HG03060 (cell line): ENCODE measurements around the gene DONSON.

Source experiments
- ATAC-seq: cut with Tn5 transposase; IDR thresholded peaks from one replicate; pipeline ENCODE4 v1.9.1; 2021; ENCODE audit warnings: low read depth, moderate number of reproducible peaks; ENCODE audit not compliant: unreplicated experiment

Gene DONSON

GRCh38 chr21:33562389-33562788 is 26.1 kb downstream of the DONSON start:
- ATAC-seq: no peak

DNA sequence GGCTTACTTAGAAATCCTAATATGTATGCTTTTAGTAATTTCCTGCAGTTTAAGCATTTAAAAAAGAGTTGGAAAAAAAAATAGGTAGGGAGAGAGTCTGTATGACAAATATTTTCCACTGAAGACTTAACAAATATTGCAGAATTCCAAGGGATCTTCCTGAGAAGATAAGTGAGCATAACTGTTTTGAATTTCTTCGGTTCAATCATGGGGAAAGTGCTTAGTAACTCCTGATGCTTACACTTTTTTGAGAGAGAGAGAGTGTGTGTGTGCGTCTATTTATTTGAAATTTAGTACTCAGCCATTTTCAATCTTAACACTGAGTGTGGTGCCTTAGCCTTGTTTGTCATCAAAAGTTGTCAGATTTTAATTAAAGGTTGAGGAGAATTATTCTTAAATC is 27.1 kb downstream of the DONSON start:
- ATAC-seq: no peak

GRCh38 chr21:33560965-33561364 is 27.5 kb downstream of the DONSON start:
- no peak for ATAC-seq

GRCh38 chr21:33559813-33560212 is 28.7 kb downstream of the DONSON start:
- ATAC-seq: no peak

DNA sequence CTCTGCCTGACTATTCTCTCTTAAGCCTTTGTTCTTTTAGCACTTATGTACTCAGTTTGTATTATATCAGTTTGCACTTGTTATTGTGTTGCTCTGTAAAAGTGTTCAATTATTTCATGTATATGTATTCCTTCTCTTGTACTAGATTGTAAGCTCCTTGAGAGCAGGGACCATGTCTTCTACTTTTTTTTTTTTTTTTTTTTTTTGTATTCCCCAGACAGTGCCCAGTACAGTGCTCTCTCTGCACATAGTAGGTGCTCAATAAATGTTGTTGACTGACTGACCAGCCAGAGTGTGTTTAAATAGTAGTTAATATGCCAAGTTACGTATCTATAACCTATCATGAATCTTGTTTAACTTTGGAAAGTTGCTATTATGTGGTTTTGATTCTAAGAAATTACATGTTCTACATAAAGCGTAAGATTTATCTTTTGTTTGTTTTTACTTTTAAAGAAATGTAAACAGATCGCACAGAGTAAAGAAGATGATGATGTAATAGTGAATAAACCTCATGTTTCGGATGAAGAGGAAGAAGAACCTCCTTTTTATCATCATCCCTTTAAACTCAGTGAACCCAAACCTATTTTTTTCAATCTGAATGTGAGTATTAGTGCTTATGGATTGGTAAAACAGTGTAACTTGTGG is 29.6 kb downstream of the DONSON start:
- no peak for ATAC-seq

- ATAC-seq: no peak
Observed at GRCh38 chr21:33557447-33557846, 31.0 kb downstream of the DONSON start.

GRCh38 chr21:33554982-33555344 is 33.5 kb downstream of the DONSON start:
- ATAC-seq: no peak

DNA sequence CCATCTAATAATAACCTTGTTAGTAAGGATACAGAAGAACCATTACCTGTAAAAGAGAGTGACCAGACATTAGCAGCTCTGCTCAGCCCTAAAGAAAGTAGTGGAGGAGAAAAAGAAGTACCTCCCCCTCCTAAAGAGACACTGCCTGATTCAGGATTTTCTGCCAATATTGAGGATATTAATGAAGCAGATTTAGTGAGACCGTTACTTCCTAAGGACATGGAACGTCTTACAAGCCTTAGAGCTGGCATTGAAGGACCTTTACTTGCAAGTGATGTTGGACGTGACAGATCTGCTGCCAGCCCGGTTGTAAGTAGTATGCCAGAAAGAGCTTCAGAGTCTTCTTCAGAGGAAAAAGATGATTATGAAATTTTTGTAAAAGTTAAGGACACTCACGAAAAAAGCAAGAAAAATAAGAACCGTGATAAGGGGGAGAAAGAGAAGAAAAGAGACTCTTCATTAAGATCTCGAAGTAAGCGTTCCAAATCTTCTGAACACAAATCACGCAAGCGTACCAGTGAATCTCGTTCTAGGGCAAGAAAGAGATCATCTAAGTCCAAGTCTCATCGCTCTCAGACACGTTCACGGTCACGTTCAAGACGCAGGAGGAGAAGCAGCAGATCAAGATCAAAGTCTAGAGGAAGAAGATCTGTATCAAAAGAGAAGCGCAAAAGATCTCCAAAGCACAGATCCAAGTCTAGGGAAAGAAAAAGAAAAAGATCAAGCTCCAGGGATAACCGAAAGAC is 34.1 kb downstream of the DONSON start:
- no peak for ATAC-seq

GRCh38 chr21:33552999-33553598 is 35.4 kb downstream of the DONSON start:
- ATAC-seq: no peak

DNA sequence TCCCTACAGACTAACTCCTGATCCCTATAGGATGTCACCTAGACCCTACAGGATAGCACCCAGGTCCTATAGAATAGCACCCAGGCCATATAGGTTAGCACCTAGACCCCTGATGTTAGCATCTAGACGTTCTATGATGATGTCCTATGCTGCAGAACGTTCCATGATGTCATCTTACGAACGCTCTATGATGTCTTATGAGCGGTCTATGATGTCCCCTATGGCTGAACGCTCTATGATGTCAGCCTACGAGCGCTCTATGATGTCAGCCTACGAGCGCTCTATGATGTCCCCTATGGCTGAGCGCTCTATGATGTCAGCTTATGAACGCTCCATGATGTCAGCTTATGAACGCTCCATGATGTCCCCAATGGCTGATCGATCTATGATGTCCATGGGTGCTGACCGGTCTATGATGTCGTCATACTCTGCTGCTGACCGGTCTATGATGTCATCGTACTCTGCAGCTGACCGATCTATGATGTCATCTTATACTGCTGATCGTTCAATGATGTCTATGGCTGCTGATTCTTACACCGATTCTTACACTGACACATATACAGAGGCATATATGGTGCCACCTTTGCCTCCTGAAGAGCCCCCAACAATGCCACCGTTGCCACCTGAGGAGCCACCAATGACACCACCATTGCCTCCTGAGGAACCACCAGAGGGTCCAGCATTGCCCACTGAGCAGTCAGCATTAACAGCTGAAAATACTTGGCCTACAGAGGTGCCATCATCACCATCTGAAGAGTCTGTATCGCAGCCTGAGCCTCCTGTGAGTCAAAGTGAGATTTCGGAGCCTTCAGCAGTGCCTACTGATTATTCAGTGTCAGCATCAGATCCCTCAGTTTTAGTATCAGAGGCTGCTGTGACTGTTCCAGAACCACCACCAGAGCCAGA is 36.1 kb downstream of the DONSON start:
- no peak for ATAC-seq

DNA sequence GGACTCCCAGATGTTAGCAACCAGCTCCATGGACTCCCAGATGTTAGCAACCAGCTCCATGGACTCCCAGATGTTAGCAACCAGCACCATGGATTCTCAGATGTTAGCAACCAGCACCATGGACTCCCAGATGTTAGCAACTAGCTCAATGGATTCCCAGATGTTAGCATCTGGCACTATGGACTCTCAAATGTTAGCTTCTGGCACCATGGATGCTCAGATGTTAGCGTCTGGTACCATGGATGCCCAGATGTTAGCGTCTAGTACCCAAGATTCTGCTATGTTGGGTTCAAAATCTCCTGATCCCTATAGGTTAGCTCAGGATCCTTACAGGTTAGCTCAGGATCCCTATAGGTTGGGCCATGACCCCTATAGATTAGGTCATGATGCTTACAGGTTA is 36.8 kb downstream of the DONSON start:
- ATAC-seq: no peak

- ATAC-seq: no peak
Observed at GRCh38 chr21:33550772-33551660, 37.5 kb downstream of the DONSON start.

DNA sequence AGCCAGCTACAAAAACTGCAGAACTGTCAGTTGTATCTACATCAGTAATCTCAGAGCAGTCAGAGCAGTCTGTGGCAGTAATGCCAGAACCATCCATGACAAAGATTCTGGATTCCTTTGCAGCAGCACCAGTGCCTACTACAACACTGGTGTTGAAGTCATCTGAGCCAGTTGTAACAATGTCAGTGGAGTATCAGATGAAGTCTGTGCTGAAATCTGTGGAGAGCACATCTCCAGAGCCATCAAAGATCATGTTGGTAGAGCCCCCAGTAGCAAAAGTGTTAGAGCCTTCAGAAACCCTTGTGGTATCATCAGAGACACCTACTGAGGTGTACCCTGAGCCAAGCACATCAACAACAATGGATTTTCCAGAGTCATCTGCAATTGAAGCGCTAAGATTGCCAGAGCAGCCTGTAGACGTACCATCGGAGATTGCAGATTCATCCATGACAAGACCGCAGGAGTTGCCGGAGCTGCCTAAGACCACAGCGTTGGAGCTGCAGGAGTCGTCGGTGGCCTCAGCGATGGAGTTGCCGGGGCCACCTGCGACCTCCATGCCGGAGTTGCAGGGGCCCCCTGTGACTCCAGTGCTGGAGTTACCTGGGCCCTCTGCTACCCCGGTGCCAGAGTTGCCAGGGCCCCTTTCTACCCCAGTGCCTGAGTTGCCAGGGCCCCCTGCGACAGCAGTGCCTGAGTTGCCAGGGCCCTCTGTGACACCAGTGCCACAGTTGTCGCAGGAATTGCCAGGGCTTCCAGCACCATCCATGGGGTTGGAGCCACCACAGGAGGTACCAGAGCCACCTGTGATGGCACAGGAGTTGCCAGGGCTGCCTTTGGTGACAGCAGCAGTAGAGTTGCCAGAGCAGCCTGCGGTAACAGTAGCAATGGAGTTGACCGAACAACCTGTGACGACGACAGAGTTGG is 38.4 kb downstream of the DONSON start:
- no peak for ATAC-seq

DNA sequence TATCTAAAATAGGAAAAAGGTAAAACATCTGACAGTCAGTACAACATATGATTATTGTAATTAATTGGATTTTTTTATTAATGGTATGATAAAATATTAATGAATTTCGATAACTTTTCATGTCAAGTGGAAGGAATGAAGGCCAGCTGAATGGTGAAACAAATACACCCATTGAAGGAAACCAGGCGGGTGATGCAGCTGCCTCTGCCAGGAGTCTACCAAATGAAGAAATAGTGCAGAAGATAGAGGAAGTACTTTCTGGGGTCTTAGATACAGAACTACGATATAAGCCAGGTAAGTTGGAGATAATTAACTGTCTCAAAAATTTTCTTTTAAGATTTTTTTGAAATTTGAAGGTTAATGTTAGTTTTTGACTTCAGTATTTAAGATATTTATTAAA is 42.4 kb downstream of the DONSON start:
- ATAC-seq: no peak

- ATAC-seq: no peak
Observed at GRCh38 chr21:33544451-33545195, 43.9 kb downstream of the DONSON start.

- no peak for ATAC-seq
Observed at GRCh38 chr21:33543505-33544129, 44.9 kb downstream of the DONSON start.

DNA sequence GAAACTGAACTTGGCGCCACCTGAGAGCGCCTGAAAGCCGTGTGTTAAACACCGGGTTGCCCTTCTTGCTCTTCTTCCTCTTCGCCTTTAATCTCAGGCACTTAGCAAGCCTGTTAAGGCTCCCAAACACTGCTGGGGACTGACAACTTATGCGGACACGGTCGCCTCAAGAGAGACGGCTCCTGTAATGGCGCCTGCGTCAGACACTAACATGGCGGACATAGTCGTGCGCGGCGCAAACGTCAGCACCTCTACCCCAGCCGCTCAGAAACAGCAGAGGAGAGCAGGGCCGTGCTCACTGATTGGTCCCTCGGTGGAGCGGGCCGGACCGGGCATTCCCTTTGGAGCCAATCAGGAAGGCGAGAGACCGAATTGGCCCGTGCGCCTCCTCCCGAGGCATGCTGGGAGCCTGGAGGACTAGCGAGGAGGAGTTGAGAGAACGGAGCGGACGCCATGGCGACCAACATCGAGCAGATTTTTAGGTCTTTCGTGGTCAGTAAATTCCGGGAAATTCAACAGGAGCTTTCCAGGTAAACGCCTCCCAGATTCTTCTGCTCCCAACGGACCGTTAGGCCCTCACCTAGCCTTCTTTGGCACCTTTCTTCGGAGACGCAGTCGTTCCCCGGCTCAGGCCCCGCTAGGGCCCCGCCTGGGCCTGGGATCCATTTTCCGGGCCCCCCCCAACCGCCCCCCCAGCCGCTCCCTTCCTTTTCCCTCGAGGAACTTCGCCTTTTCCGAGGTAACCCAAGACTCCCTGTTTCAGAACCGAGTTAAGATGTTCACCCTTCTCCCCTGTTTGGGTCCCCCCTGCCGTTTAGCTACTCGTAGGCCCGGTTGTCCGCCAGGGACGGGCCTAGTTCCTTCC is 45.6 kb downstream of the DONSON start, which contains the start of gene SON:
SON (plus strand) TSS at position 399 of the 865 bp plus-strand sequence; CDS start at position 454, 55 bp downstream.
- peak; percentile 86 for ATAC-seq
